ENCODE data around the gene CSTF1. TPM values are rescaled to one million over a fixed set of nuclear protein-coding genes. Genes with fewer than 3 reads are reported as not detected.
A peak's percentile ranks its signal among the peaks of the same experiment; 100 is the strongest.

Gene CSTF1
- total RNA-seq, 1 donor from 2014 or later: 27.8 TPM

GRCh38 chr20:56417911-56418310 lies 25.5 kb downstream of the CSTF1 start:
- peak overlapping the region; percentile 49 for H3K4me3 ChIP-seq

GRCh38 chr20:56418385-56418861 lies 26.0 kb downstream of the CSTF1 start:
- Histone ChIP-seq H3K27me3 (no peaks in the 10 kb centered on the region), H3K9me3 (no peaks in the 10 kb centered on the region), H3K4me1 (peaks cover 44% of the 10 kb centered on the region), H3K36me3 (no peaks in the 10 kb centered on the region), H3K27ac (peak overlapping the region; percentile 80), H3K4me3 (peak overlapping the region; percentile 23)
- intact Hi-C loops (cut with DNase I): no loop called here
- no peak for ATAC-seq
- no peak for DNase-seq
- TF ChIP-seq CTCF (IDR thresholded peaks at IDR 0.05): no peak

More at GRCh38 chr20:56417911-56418310, 25.5 kb downstream of the CSTF1 start:
- intact Hi-C loops (cut with DNase I): no loop called here
- peaks cover 41% of the 10 kb centered on the region for H3K4me1 ChIP-seq
- no peak for TF ChIP-seq CTCF (IDR thresholded peaks at IDR 0.05)
- DNase-seq: no peak
- H3K27ac ChIP-seq: peak overlapping the region; percentile 80
- H3K27me3 ChIP-seq: no peaks in the 10 kb centered on the region
- no peak for ATAC-seq
- no peaks in the 10 kb centered on the region for H3K36me3 ChIP-seq
- no peaks in the 10 kb centered on the region for H3K9me3 ChIP-seq

GRCh38 chr20:56420028-56420427 lies 27.6 kb downstream of the CSTF1 start:
- TF ChIP-seq CTCF (IDR thresholded peaks at IDR 0.05): no peak
- Histone ChIP-seq H3K27ac (peak overlapping the region; percentile 80), H3K36me3 (no peaks in the 10 kb centered on the region), H3K27me3 (no peaks in the 10 kb centered on the region), H3K9me3 (no peaks in the 10 kb centered on the region), H3K4me1 (peaks cover 50% of the 10 kb centered on the region), H3K4me3 (no peak overlapping the region)
- DNase-seq (no peak), ATAC-seq (no peak)
- intact Hi-C loops (cut with DNase I): no loop called here

GRCh38 chr20:56420940-56421688 lies 28.7 kb downstream of the CSTF1 start:
- H3K36me3 ChIP-seq: no peaks in the 10 kb centered on the region
- no peak for DNase-seq
- no peaks in the 10 kb centered on the region for H3K9me3 ChIP-seq
- no peaks in the 10 kb centered on the region for H3K27me3 ChIP-seq
- peak overlapping the region; percentile 32 for H3K27ac ChIP-seq
- no peak overlapping the region for H3K4me3 ChIP-seq
- no peak for ATAC-seq
- intact Hi-C loops (cut with DNase I): no loop called here
- peaks cover 50% of the 10 kb centered on the region for H3K4me1 ChIP-seq
- no peak for TF ChIP-seq CTCF (IDR thresholded peaks at IDR 0.05)

GRCh38 chr20:56422076-56422823 lies 29.8 kb downstream of the CSTF1 start:
- ATAC-seq: peak; percentile 47

More at GRCh38 chr20:56422076-56422823, 29.8 kb downstream of the CSTF1 start:
- Histone ChIP-seq H3K9me3 (no peaks in the 10 kb centered on the region), H3K4me3 (no peak overlapping the region), H3K4me1 (peaks cover 45% of the 10 kb centered on the region), H3K36me3 (no peaks in the 10 kb centered on the region), H3K27me3 (no peaks in the 10 kb centered on the region), H3K27ac (peak overlapping the region; percentile 40)
- TF ChIP-seq CTCF (IDR thresholded peaks at IDR 0.05): no peak
- DNase-seq: no peak
- intact Hi-C loops (cut with DNase I): no loop called here

Data from upper lobe of right lung (tissue), 1 donor.